ENCODE results near the gene POLD1. TPM values are rescaled to one million over a fixed set of nuclear protein-coding genes. Genes with fewer than 3 reads are reported as not detected.

Gene POLD1
- total RNA-seq, 1 donor from 2014 or later, result 18.9 TPM

- Histone ChIP-seq H4K20me1 (ENCODE audit: insufficient read depth, low read length) (peaks cover under 1% of the 10 kb centered on the region), H3K9me3 (ENCODE audit: insufficient read depth, low read depth, low read length) (no peaks in the 10 kb centered on the region), H3K4me2 (ENCODE audit: low read length) (no peak overlapping the region), H2AFZ (ENCODE audit: low read depth, low read length) (no peak overlapping the region), H3K36me3 (ENCODE audit: insufficient read depth, low read length) (no peaks in the 10 kb centered on the region), H3K27me3 (ENCODE audit: insufficient read depth, low read length) (no peaks in the 10 kb centered on the region), H3K4me1 (ENCODE audit: insufficient read depth, low read length) (no peaks in the 10 kb centered on the region), H3K27ac (ENCODE audit: low read depth, low read length) (no peak overlapping the region), H3K9ac (ENCODE audit: low read length) (no peak overlapping the region), H3K4me3 (ENCODE audit: insufficient read depth, low read depth, low read length) (no peak overlapping the region), H3K79me2 (ENCODE audit: insufficient read depth, low read length) (peaks cover 3% of the 10 kb centered on the region)
- Mint-ChIP-seq H3K4me1 (ENCODE audit: low read depth, unreplicated experiment) (no peaks in the 10 kb centered on the region), H3K36me3 (ENCODE audit: low read depth, unreplicated experiment) (peaks cover 2% of the 10 kb centered on the region), H3K27me3 (ENCODE audit: low read depth, unreplicated experiment) (no peaks in the 10 kb centered on the region), H3K27ac (ENCODE audit: unreplicated experiment) (no peak overlapping the region), H3K9me3 (ENCODE audit: unreplicated experiment) (no peaks in the 10 kb centered on the region), H3K4me3 (ENCODE audit: unreplicated experiment) (no peak overlapping the region)
- FAIRE-seq, result no peak
- TF ChIP-seq EZH2 (IDR thresholded peaks at IDR 0.05; ENCODE audit: insufficient read depth, low read length) (no peak), CTCF (IDR thresholded peaks at IDR 0.05; ENCODE audit: insufficient read depth, low read depth, low read length) (no peak)
- no peak for DNase-seq (ENCODE audit: low read depth)
These were observed 14.7 kb downstream of the POLD1 start for GRCh38 chr19:50398675-50399367.

- Mint-ChIP-seq H3K27ac (ENCODE audit: unreplicated experiment) (no peak overlapping the region), H3K4me3 (ENCODE audit: unreplicated experiment) (no peak overlapping the region), H3K9me3 (ENCODE audit: unreplicated experiment) (no peaks in the 10 kb centered on the region), H3K27me3 (ENCODE audit: low read depth, unreplicated experiment) (no peaks in the 10 kb centered on the region), H3K36me3 (ENCODE audit: low read depth, unreplicated experiment) (peaks cover 2% of the 10 kb centered on the region), H3K4me1 (ENCODE audit: low read depth, unreplicated experiment) (no peaks in the 10 kb centered on the region)
- Histone ChIP-seq H3K27me3 (ENCODE audit: insufficient read depth, low read length) (no peaks in the 10 kb centered on the region), H3K79me2 (ENCODE audit: insufficient read depth, low read length) (peaks cover 3% of the 10 kb centered on the region), H3K4me3 (ENCODE audit: insufficient read depth, low read depth, low read length) (no peak overlapping the region), H3K9ac (ENCODE audit: low read length) (no peak overlapping the region), H3K27ac (ENCODE audit: low read depth, low read length) (no peak overlapping the region), H3K9me3 (ENCODE audit: insufficient read depth, low read depth, low read length) (no peaks in the 10 kb centered on the region), H4K20me1 (ENCODE audit: insufficient read depth, low read length) (no peaks in the 10 kb centered on the region), H3K4me1 (ENCODE audit: insufficient read depth, low read length) (no peaks in the 10 kb centered on the region), H2AFZ (ENCODE audit: low read depth, low read length) (no peak overlapping the region), H3K36me3 (ENCODE audit: insufficient read depth, low read length) (no peaks in the 10 kb centered on the region), H3K4me2 (ENCODE audit: low read length) (no peak overlapping the region)
- FAIRE-seq (no peak), DNase-seq (ENCODE audit: low read depth) (no peak)
- TF ChIP-seq EZH2 (IDR thresholded peaks at IDR 0.05; ENCODE audit: insufficient read depth, low read length) (no peak), CTCF (IDR thresholded peaks at IDR 0.05; ENCODE audit: insufficient read depth, low read depth, low read length) (no peak)
These were observed 15.2 kb downstream of the POLD1 start for GRCh38 chr19:50399368-50399745.

Measured in astrocyte (in vitro differentiated cells and primary cell).